Neural progenitor cell (in vitro differentiated cells): ENCODE measurements around the gene GJC2. TPM values are rescaled to one million over a fixed set of nuclear protein-coding genes. Genes with fewer than 3 reads are reported as not detected.
A peak's percentile ranks its signal among the peaks of the same experiment; 100 is the strongest.

Experiments used
- DNase-seq: peaks from one replicate; pipeline ENCODE4 v3.0.0-alpha.2; 2016; ENCODE audit warnings: low spot score
- H2AFZ ChIP-seq: fragments of 200-600 bp; sonication (generic); replicated peaks from 2 replicates; pipeline ENCODE4 v1.6.1; 2016; ENCODE audit warnings: antibody characterized with exemption
- H3F3A ChIP-seq: fragments of 200-600 bp; sonication (generic); 2 replicates; pipeline ENCODE4 v1.6.1; 2016; ENCODE audit warnings: antibody characterized with exemption, low read depth
- H3K27ac ChIP-seq: fragments of 200-600 bp; sonication (generic); 2 replicates; pipeline ENCODE4 v1.5.1; 2016; ENCODE audit warnings: mild to moderate bottlenecking
- H3K27me3 ChIP-seq: fragments of 200-600 bp; sonication (generic); 2 replicates; pipeline ENCODE4 v1.6.1; 2016; ENCODE audit warnings: mild to moderate bottlenecking, moderate library complexity
- H3K36me3 ChIP-seq: fragments of 200-600 bp; sonication (generic); 2 replicates; pipeline ENCODE4 v1.5.1; 2016
- H3K4me1 ChIP-seq: fragments of 200-600 bp; sonication (generic); 2 replicates; pipeline ENCODE4 v1.6.1; 2016; ENCODE audit warnings: mixed run types
- H3K4me2 ChIP-seq: fragments of 200-600 bp; sonication (generic); 2 replicates; pipeline ENCODE4 v1.6.1; 2016
- H3K4me3 ChIP-seq: fragments of 200-600 bp; sonication (generic); 2 replicates; pipeline ENCODE4 v1.5.1; 2016
- H3K79me2 ChIP-seq: fragments of 200-600 bp; sonication (generic); 2 replicates; pipeline ENCODE4 v1.6.1; 2016; ENCODE audit warnings: low read depth
- H3K9ac ChIP-seq: fragments of 200-600 bp; sonication (generic); 2 replicates; pipeline ENCODE4 v1.6.1; 2016
- H3K9me3 ChIP-seq: fragments of 200-600 bp; sonication (generic); 2 replicates; pipeline ENCODE4 v1.5.1; 2016; ENCODE audit warnings: low read depth
- H4K20me1 ChIP-seq: fragments of 200-600 bp; sonication (generic); 2 replicates; pipeline ENCODE4 v1.6.1; 2016; ENCODE audit warnings: low read depth
- H3K27ac Mint-ChIP-seq: 3 replicates; pipeline ENCODE4 v1.8.0; 2021; ENCODE audit warnings: mixed read lengths
- H3K27me3 Mint-ChIP-seq: 2 replicates; pipeline ENCODE4 v1.8.0; 2022; ENCODE audit warnings: low read depth, mild to moderate bottlenecking, inconsistent platforms, moderate library complexity, mixed read lengths; ENCODE audit not compliant: insufficient read depth
- H3K36me3 Mint-ChIP-seq: 3 replicates; pipeline ENCODE4 v1.8.0; 2021; ENCODE audit warnings: mixed read lengths
- H3K4me1 Mint-ChIP-seq: 3 replicates; pipeline ENCODE4 v1.8.0; 2021; ENCODE audit warnings: mixed read lengths
- H3K4me3 Mint-ChIP-seq: 3 replicates; pipeline ENCODE4 v1.8.0; 2021; ENCODE audit warnings: mild to moderate bottlenecking, moderate library complexity, mixed read lengths
- H3K9me3 Mint-ChIP-seq: 3 replicates; pipeline ENCODE4 v1.8.0; 2020; ENCODE audit warnings: mixed read lengths
- EZH2 ChIP-seq: fragments of 200-600 bp; sonication (generic); IDR thresholded peaks from 2 replicates; pipeline ENCODE4 v1.6.1; 2017; ENCODE audit warnings: antibody characterized with exemption, mild to moderate bottlenecking, moderate library complexity
- EZH2phosphoT487 ChIP-seq: fragments of 200-600 bp; sonication (generic); IDR thresholded peaks from 2 replicates; pipeline ENCODE4 v1.6.1; 2017; ENCODE audit warnings: antibody characterized with exemption
- total RNA-seq: library from RNA; depleted of rRNA; stranded (reverse); fragments of >200 nt; gene quantifications from 2 replicates; pipeline ENCODE4 v1.2.3, GENCODE V29; 2015; ENCODE audit warnings: low replicate concordance
- TF ChIP-seq, protein P1 (sequence below): fragments of 200-600 bp; sonication (generic); IDR thresholded peaks from 2 replicates; pipeline ENCODE4 v1.5.1; 2017; ENCODE audit warnings: antibody characterized with exemption, mild to moderate bottlenecking

GJC2 gene
- total RNA-seq, 1 donor from 2014 or later = not detected

DNA sequence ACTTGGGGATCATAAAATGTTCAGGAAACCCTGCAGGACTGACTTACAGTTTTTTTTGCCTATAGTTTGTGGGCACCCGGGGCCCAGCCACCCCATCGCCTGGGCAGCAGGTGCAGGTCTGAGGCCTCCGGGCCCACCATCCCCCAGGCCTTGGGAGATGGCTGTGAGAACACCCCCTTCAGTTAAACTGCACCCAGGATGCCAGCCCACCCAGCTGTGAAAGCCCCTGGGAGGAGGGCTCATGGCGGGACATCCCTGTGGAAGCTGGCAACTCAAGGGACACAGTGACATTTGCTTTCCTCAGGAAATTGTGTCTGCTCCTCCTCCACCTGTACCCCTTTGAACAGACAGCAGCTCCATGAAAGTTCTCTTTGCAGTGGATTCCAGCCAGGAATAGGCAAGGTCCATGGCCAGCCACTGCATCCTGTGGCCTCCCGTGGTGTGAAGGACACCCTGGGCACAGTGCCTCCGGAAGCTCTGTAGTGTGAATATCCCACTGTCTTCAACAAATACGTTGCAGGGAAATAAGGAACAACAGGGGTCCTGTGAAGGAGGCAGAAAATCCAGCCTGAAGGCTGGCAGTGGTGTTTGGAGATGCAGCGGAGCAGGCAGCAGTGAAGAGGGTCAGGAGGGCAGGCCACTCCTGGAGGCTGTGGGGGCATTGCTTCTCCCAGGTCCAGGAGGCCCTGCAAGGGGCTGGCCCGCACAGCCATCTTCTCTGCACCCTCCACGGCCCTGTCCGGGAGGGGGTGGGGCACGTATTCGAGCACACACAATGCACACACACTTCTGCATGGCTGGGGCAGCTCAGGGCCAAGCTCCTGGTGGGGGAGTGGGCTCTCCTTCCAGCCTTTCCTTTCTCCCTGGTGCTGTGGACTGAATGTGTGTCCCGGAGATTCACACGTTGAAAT is 56.1 kb downstream of the GJC2 start:
- no peak overlapping the region for H3K4me3 Mint-ChIP-seq
- Histone ChIP-seq H3K36me3 (no peaks in the 10 kb centered on the region), H3K27ac (no peak overlapping the region), H3K9me3 (no peaks in the 10 kb centered on the region), H3K4me1 (peaks cover 17% of the 10 kb centered on the region), H3F3A (peaks cover 3% of the 10 kb centered on the region), H3K4me3 (no peak overlapping the region), H3K79me2 (no peaks in the 10 kb centered on the region), H2AFZ (no peak overlapping the region), H4K20me1 (no peaks in the 10 kb centered on the region), H3K27me3 (peaks cover 6% of the 10 kb centered on the region), H3K4me2 (peak overlapping the region; percentile 35), H3K9ac (no peak overlapping the region)
- DNase-seq = no peak
- H3K9me3 Mint-ChIP-seq = no peaks in the 10 kb centered on the region
- H3K4me1 Mint-ChIP-seq = peaks cover 19% of the 10 kb centered on the region
- no peak for TF ChIP-seq EZH2phosphoT487
- TF ChIP-seq EZH2 = no peak
- H3K36me3 Mint-ChIP-seq = peaks cover 3% of the 10 kb centered on the region
- H3K27ac Mint-ChIP-seq = peak overlapping the region; percentile 89
- no peaks in the 10 kb centered on the region for H3K27me3 Mint-ChIP-seq

DNA sequence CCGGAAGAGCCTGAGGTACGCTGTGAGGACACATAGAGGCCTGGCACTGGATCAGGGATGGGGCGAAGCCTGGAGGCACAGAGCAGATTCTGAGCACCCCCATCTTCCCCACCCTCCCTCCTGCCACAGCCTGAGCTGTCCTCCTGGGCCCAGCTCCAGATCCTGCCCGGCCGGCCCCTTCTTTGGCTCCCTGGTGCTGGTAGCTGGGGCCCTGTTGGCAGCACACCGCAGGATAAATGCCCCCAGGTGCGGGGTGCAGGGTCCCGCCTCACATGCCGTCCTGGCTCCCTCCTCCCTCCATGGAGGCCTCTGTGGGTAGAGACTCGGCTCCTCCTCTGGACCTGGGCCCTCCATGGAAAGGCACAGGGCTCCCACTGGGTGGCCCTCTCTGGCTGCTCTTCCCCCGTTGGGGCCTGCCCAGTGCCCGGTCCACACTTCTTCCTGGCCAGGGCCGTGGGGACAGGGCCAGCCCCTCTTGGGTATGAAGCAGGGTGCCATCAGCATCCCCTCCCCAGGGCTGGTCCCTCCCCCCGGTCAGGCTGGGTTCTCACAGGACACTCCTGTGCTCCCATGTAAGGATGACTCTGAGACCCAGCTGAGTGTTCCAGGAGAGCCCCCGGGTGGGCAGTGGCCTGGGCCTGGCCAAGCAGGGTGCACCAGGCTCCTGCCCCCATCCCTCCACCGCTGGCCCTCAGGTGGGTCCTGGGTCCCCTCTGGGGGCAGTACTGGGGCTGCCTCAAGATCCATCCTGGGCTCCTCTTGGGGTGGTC is 57.0 kb downstream of the GJC2 start:
- peak overlapping the region; percentile 89 for H3K27ac Mint-ChIP-seq

DNA sequence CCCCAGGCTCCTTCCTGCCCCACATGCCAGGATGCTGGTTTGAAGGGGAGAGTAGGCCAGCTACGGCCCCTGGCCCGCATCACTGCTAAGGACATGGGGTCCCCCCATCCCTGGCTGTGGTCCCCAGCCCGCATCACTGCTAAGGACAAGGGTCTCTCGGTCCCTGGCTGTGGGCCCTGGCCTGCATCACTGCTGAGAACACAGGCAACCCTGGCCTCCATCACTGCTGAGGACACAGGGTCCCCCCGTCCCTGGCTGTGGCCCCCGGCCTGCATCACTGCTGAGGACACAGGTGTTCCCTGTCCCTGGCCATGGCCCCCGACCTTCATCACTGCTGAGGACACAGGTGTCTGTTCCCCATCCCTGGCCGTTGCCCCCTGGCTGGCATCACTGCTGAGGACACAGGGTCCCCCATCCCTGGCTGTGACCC is 57.7 kb downstream of the GJC2 start:
- Histone ChIP-seq H3K27ac (no peak overlapping the region), H2AFZ (no peak overlapping the region), H3K4me2 (no peak overlapping the region), H3K9me3 (no peaks in the 10 kb centered on the region), H3K36me3 (no peaks in the 10 kb centered on the region), H3K4me1 (peaks cover 17% of the 10 kb centered on the region), H3K9ac (no peak overlapping the region), H3K27me3 (peaks cover 16% of the 10 kb centered on the region), H4K20me1 (no peaks in the 10 kb centered on the region), H3K79me2 (no peaks in the 10 kb centered on the region), H3K4me3 (no peak overlapping the region), H3F3A (peaks cover 3% of the 10 kb centered on the region)
- Mint-ChIP-seq H3K27me3 (peaks cover 2% of the 10 kb centered on the region), H3K4me3 (peak overlapping the region; percentile 35), H3K4me1 (peaks cover 19% of the 10 kb centered on the region), H3K27ac (no peak overlapping the region), H3K36me3 (no peaks in the 10 kb centered on the region), H3K9me3 (no peaks in the 10 kb centered on the region)
- no peak for DNase-seq
- no peak for TF ChIP-seq EZH2phosphoT487
- no peak for TF ChIP-seq EZH2
- TF ChIP-seq, protein P1, sequence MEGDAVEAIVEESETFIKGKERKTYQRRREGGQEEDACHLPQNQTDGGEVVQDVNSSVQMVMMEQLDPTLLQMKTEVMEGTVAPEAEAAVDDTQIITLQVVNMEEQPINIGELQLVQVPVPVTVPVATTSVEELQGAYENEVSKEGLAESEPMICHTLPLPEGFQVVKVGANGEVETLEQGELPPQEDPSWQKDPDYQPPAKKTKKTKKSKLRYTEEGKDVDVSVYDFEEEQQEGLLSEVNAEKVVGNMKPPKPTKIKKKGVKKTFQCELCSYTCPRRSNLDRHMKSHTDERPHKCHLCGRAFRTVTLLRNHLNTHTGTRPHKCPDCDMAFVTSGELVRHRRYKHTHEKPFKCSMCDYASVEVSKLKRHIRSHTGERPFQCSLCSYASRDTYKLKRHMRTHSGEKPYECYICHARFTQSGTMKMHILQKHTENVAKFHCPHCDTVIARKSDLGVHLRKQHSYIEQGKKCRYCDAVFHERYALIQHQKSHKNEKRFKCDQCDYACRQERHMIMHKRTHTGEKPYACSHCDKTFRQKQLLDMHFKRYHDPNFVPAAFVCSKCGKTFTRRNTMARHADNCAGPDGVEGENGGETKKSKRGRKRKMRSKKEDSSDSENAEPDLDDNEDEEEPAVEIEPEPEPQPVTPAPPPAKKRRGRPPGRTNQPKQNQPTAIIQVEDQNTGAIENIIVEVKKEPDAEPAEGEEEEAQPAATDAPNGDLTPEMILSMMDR = no peak

More for the DNA sequence above, 57.0 kb downstream of the GJC2 start:
- Mint-ChIP-seq H3K36me3 (no peaks in the 10 kb centered on the region), H3K4me1 (peaks cover 19% of the 10 kb centered on the region), H3K27me3 (peaks cover 2% of the 10 kb centered on the region), H3K4me3 (no peak overlapping the region), H3K9me3 (no peaks in the 10 kb centered on the region)
- H3K9ac ChIP-seq = no peak overlapping the region
- no peaks in the 10 kb centered on the region for H3K79me2 ChIP-seq
- DNase-seq = no peak
- H3K27ac ChIP-seq = no peak overlapping the region
- peaks cover 3% of the 10 kb centered on the region for H3F3A ChIP-seq
- no peak overlapping the region for H2AFZ ChIP-seq
- H3K4me3 ChIP-seq = no peak overlapping the region
- no peaks in the 10 kb centered on the region for H3K9me3 ChIP-seq
- H3K4me1 ChIP-seq = peaks cover 17% of the 10 kb centered on the region
- no peaks in the 10 kb centered on the region for H4K20me1 ChIP-seq
- H3K27me3 ChIP-seq = peaks cover 9% of the 10 kb centered on the region
- no peaks in the 10 kb centered on the region for H3K36me3 ChIP-seq
- TF ChIP-seq EZH2 = no peak
- TF ChIP-seq, protein P1 = no peak
- no peak for TF ChIP-seq EZH2phosphoT487
- H3K4me2 ChIP-seq = no peak overlapping the region
